ENCODE data around the gene CCL21. TPM values are rescaled to one million over a fixed set of nuclear protein-coding genes. Genes with fewer than 3 reads are reported as not detected.

CCL21 gene
- total RNA-seq, 1 donor = not detected

- DNase-seq (ENCODE audit: low read depth) = no peak
- TF ChIP-seq CTCF (IDR thresholded peaks at IDR 0.05; ENCODE audit: insufficient read depth, low read length) = no peak
- H3K4me3 ChIP-seq (ENCODE audit: low read depth, low read length) = no peak within 1 kb of the TSS
Observed at GRCh38 chr9:34662526-34663302, 47.2 kb downstream of the CCL21 start, which contains the start of gene CCL27. CCL27 (minus strand) TSS chr9:34662657; CDS start chr9:34662633, 24 bp downstream.

DNA sequence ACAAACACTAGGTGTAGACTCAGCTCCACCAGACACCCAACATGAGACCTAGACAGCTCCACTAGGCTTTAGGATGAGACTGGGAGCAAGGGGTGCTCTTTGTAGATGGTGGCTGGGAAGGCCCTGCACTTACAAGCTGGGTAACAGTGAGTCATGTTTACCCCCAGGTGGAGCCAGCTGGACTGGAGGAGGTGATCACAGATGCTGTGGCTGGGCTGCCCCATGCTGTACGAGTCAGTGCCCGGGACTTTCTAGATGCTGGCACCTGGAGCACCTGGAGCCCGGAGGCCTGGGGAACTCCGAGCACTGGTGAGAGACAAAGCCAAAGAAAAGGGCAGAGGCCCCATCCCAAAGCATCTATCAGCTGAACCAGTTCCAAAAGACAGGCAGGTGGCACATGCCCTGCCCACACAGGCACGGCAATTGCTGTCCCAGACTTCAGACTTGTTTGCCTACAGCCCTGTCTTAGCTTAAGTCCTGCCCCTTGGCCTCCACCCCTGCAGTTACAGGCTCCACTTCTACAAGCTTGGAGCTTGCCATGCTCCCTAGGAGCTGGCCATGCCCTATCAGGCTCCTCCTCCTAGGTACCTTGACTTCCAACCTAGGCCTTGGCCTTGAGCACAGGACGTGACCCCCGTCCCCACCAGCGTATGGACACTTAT lies 50.2 kb downstream of the CCL21 start:
- TF ChIP-seq CTCF (IDR thresholded peaks at IDR 0.05; ENCODE audit: insufficient read depth, low read length) = no peak
- DNase-seq (ENCODE audit: low read depth) = no peak
- no peak overlapping the region for H3K4me3 ChIP-seq (ENCODE audit: low read depth, low read length)

Small RNAs within 50 kb of the gene (small RNA-seq; reads per million reads assigned to genes)
- not detected for gene CCL27

Other genes starting within 250 kb of the CCL21 start
- not detected in 2 replicates for gene ENHO, start 187.1 kb downstream of the CCL21 start, total RNA-seq (ENCODE audit: low replicate concordance)
- gene CNTFR, start 120.4 kb downstream of the CCL21 start, total RNA-seq (ENCODE audit: low replicate concordance) = 1.3 TPM in 1 of 2 replicates, not detected in the other
- 9.2 and 9.6 TPM in 2 replicates for gene RPP25L, start 98.0 kb downstream of the CCL21 start, total RNA-seq (ENCODE audit: low replicate concordance)
- 36.9 and 88.1 TPM in 2 replicates for gene DCTN3, start 89.6 kb downstream of the CCL21 start, total RNA-seq (ENCODE audit: low replicate concordance)
- 0.09 and 0.74 TPM in 2 replicates for gene ARID3C, start 81.1 kb downstream of the CCL21 start, total RNA-seq (ENCODE audit: low replicate concordance)
- gene SIGMAR1, start 72.3 kb downstream of the CCL21 start, total RNA-seq (ENCODE audit: low replicate concordance) = 71.3 and 97.8 TPM in 2 replicates
- gene GALT, start 63.5 kb downstream of the CCL21 start, total RNA-seq (ENCODE audit: low replicate concordance) = 22.8 and 26.8 TPM in 2 replicates
- gene IL11RA, start 58.0 kb downstream of the CCL21 start, total RNA-seq (ENCODE audit: low replicate concordance) = 23.8 and 26.7 TPM in 2 replicates
- not detected in 2 replicates for gene CCL27, start 47.5 kb downstream of the CCL21 start, total RNA-seq (ENCODE audit: low replicate concordance)
- gene CCL19, start 18.9 kb downstream of the CCL21 start, total RNA-seq (ENCODE audit: low replicate concordance) = not detected in 2 replicates
- under 0.01 and 0.16 TPM in 2 replicates for gene PHF24, start 248.1 kb upstream of the CCL21 start, total RNA-seq (ENCODE audit: low replicate concordance)

Data from fibroblast of the aortic adventitia (primary cell).